HG03469 (cell line): Measurements from ENCODE around the gene KLHL22.
"Not testable (repeated sequence)": the region's sequence is repeated elsewhere in the genome, so short reads cannot be mapped to it uniquely, and the experiment has no call there.

Source experiments
- ATAC-seq: cut with Tn5 transposase; IDR thresholded peaks from one replicate; pipeline ENCODE4 v1.9.1; 2021; ENCODE audit warnings: mild to moderate bottlenecking, moderate library complexity, moderate number of reproducible peaks; ENCODE audit not compliant: unreplicated experiment

The KLHL22 gene

DNA sequence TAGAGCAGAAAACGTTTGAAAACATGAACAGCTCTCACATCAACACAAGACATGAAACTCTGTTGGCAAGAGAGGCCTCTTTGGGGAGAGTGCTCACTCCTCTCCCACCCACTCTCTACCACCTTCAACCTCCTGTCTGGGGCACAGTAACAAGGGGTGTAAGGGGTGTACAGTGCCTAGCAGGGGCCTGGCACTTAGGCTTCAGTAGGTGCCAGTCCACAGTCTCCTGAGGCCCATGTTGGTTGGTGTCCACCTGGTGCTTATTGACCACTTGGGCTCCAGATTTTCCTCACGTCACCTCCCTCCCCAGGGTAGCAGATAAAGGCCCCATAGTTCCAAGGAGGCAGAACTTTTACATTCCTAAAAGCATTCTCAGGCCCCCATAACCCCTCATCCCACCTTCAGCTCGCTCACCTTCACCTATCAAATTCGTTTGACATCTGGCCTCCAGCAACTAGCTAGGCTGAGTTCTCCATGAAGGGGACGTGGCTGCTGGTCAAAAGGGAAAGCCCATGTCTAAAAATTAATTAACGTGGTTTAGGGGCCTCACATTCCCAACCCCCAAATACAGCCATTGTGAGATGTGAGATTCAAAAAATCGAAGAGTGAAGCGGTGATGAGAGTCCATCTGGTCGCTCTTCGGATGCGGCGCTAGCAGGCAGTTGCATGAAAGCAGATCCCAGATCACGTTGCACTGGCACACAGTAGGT is 11.1 kb upstream of the KLHL22 start:
- ATAC-seq, result no peak

DNA sequence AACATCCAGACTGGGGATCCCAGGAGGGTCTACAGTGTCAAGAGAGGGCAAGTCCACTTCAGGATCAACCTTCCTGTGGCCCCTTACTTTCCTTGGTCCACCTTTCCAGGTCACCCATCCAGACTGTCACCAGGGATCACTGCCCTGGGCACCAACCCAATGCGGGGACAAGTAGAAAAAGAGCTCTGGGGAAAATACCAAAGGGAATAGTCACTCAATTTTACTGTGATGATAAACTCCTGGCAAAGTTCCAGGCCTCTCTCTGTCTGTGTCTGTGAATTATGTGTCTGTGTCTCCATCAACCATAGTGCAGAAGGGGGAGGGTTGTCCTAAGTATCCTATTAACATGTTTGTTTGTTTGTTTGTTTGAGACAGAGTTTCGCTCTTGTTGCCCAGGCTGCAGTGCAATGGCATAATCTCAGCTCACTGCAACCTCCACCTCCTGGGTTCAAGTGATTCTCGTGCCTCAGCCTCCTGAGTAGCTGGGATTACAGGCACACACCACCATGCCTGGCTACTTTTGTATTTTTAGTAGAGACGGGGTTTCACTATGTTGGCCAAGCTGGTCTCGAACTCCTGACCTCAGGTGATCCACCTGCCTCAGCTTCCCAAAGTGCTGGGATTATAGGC is 8.8 kb upstream of the KLHL22 start:
- ATAC-seq, result not testable (repeated sequence)

DNA sequence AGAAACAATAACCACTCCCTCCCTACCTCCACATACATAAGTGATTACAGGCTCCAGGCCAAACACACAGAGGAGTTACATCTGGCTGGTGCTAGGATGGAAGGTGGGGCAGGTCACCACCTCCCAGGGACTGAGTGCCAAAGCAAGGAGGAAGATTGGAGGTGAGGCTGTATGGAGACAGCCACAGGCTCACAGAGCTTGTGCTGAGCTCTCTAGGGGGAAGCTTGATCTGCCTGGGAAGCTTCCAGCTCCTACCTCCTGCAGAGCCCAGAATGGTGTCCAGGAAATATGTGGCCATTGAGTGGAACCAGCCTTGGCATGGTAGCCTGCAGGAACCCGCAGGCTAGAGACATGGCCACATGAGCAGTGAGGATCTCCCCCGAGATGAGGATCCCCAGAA is 8.2 kb upstream of the KLHL22 start:
- no peak for ATAC-seq

GRCh38 chr22:20499769-20500168 is 4.2 kb upstream of the KLHL22 start:
- ATAC-seq, result no peak

- ATAC-seq, result no peak
These were observed 3.3 kb upstream of the KLHL22 start for GRCh38 chr22:20498913-20499312.

GRCh38 chr22:20497426-20497825 is 1.8 kb upstream of the KLHL22 start:
- no peak for ATAC-seq

- ATAC-seq, result peak; percentile 36
These were observed 476 bp upstream of the KLHL22 start for GRCh38 chr22:20495861-20496681.

DNA sequence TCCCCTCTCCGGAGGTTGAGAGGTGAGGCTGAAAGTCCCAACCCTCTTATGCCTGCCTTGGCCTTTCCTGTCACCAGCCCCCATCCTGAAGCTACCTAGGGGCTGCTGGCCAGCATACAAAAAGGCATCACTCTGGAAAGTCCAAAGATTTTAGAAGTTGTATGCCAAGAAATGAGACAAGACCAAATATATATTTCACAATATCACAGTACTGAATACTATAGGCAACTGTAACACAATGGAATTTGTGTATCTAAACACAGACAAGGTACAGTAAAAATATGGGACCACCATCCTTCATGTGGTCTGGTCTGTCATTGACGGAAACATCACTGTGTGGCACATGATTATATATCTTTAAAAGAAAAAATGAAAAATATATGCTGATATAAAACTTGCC is 4.2 kb downstream of the KLHL22 start:
- no peak for ATAC-seq

GRCh38 chr22:20490941-20491307 is 4.7 kb downstream of the KLHL22 start:
- ATAC-seq, result no peak

GRCh38 chr22:20490183-20490940 is 5.2 kb downstream of the KLHL22 start:
- ATAC-seq, result no peak

- no peak for ATAC-seq
These were observed 6.6 kb downstream of the KLHL22 start for GRCh38 chr22:20488946-20489345.

- no peak for ATAC-seq
These were observed 7.9 kb downstream of the KLHL22 start for GRCh38 chr22:20487715-20488114.

DNA sequence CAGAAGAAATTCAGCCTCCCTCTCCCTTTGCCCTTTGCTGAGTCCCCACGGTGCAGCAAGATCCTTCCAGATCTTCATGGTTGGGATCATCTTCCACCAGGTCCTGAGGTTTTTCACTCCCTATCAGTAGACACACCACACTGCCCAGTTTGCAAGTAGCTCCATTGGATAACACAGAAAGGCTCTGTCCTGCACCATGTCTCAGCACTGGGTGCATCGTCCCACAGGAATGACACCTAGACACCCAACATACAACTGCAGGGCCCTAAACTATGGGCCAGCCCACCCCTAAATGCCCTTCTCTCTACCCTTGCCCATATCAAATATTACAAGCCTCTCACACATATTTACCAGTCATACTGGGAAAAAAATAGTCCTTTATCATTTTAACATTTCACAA is 9.4 kb downstream of the KLHL22 start:
- no peak for ATAC-seq

GRCh38 chr22:20484948-20485683 is 10.5 kb downstream of the KLHL22 start:
- no peak for ATAC-seq

GRCh38 chr22:20483771-20484170 is 11.8 kb downstream of the KLHL22 start:
- no peak for ATAC-seq

- not testable (repeated sequence) for ATAC-seq
These were observed 12.5 kb downstream of the KLHL22 start for GRCh38 chr22:20483143-20483506.

DNA sequence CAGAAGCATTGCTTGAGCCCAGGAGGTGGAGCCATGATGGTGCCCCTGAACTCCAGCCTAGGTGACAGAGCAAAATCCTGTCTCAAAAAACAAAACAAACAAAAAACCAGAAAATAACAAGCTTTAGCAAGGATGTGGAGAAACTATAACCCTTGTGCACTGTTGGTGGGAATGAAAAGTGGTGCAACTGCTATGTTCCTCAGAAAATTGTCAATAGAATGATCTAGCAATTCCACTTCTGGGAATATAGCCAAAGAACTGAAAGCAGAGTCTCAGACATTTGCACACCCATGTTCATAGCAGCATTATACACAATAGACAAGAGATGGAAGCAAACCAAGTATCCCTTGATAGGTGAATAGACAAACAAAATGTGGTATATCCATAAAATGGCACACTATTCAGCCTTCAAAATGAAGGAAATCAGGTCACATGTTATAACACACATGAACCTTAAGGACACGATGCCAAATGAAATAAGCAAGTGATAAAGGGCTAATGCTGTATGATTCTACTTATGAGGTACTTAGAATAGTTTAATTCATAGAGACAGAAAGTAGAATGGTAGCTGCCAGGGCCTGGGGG is 15.9 kb downstream of the KLHL22 start:
- ATAC-seq, result no peak

DNA sequence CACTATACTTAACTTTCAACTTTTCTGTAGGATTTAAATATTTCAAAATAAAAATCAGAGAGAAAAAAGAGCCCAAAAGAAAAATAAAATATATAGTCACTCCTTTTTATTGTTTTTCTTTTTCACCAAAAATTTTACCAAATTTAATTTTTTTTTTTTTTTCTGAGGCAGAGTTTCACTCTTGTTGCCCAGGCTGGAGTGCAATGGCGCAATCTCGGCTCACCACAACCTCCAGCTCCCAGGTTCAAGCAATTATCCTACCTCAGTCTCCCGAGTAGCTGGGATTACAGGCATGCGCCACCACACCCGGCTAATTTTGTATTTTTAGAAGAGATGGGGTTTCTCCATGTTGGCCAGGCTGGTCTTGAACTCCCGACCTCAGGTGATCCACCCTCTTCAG is 17.5 kb downstream of the KLHL22 start:
- not testable (repeated sequence) for ATAC-seq

DNA sequence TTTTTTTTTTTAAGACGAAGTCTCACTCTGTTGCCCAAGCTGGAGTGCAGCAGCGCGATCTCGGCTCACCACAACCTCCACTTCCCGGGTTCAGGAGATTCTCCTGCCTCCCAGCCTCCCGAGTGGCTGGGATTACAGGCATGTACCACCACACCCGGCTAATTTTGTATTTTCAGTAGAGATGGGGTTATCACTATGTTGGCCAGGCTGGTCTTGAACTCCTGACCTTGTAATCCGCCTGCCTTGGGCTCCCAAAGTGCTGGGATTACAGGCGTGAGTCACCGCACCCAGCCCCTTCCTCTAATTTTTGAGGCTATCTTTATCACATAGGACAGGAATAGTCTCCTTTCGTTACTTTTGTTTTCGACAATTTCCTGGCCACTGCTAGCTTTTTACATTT is 20.0 kb downstream of the KLHL22 start:
- not testable (repeated sequence) for ATAC-seq

DNA sequence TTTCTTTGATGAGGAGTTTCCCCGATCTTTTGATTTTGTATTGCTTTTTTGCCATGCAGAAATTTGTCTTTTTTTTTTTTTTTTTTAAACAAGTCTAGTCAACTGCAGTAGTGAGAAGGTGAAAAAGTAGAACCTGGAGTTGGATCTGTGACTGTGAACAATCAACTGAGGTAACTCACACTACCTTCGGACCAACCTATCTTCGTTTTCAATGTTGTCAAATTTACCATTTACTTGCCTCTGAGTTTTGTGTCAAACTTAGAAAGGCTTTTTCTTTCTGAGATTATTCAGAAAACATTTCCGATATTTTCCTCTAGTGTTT is 20.5 kb downstream of the KLHL22 start:
- no peak for ATAC-seq
